Glutamatergic neuron (in vitro differentiated cells): ENCODE results near the gene CLSTN2. TPM values are rescaled to one million over a fixed set of nuclear protein-coding genes. Genes with fewer than 3 reads are reported as not detected.

Source experiments
- DNase-seq: peaks from one replicate; pipeline ENCODE4 v3.0.0; 2022
- H3K27ac Mint-ChIP-seq: one replicate; pipeline ENCODE4 v1.8.0; 2020; ENCODE audit warnings: mild to moderate bottlenecking, mixed read lengths, inconsistent platforms; ENCODE audit not compliant: unreplicated experiment
- H3K27me3 Mint-ChIP-seq: one replicate; pipeline ENCODE4 v1.8.0; 2020; ENCODE audit warnings: mild to moderate bottlenecking, moderate library complexity, mixed read lengths, inconsistent platforms; ENCODE audit not compliant: unreplicated experiment
- H3K36me3 Mint-ChIP-seq: one replicate; pipeline ENCODE4 v1.8.0; 2020; ENCODE audit warnings: mild to moderate bottlenecking, mixed read lengths, inconsistent platforms; ENCODE audit not compliant: unreplicated experiment
- H3K4me1 Mint-ChIP-seq: one replicate; pipeline ENCODE4 v1.8.0; 2020; ENCODE audit warnings: mild to moderate bottlenecking, low read depth, mixed read lengths, inconsistent platforms; ENCODE audit not compliant: unreplicated experiment
- H3K4me3 Mint-ChIP-seq: one replicate; pipeline ENCODE4 v1.8.0; 2020; ENCODE audit warnings: mild to moderate bottlenecking, mixed read lengths, inconsistent platforms; ENCODE audit not compliant: unreplicated experiment
- H3K9me3 Mint-ChIP-seq: one replicate; pipeline ENCODE4 v1.8.0; 2020; ENCODE audit warnings: mild to moderate bottlenecking, moderate library complexity, mixed read lengths, inconsistent platforms; ENCODE audit not compliant: unreplicated experiment
- CTCF ChIP-seq: fragments of 200-600 bp; sonication (generic); IDR thresholded peaks from one replicate; pipeline ENCODE4 v1.5.0; 2021; ENCODE audit not compliant: partially characterized antibody, unreplicated experiment
- total RNA-seq: library from RNA; stranded (reverse); fragmentation: NEBNext Ultra II Directional; extraction: Animal tissue kit (Norgen Biotek cat#: 25700); gene quantifications from one replicate; pipeline ENCODE4 v1.2.1, GENCODE V29; 2021; ENCODE audit not compliant: unreplicated experiment

The CLSTN2 gene
- total RNA-seq, 1 donor from 2014 or later = 3.1 TPM

GRCh38 chr3:140103986-140104645 is 169.1 kb downstream of the CLSTN2 start:
- H3K36me3 Mint-ChIP-seq = no peaks in the 10 kb centered on the region

GRCh38 chr3:140113996-140114788 is 179.2 kb downstream of the CLSTN2 start:
- no peak for DNase-seq
- no peaks in the 10 kb centered on the region for H3K9me3 Mint-ChIP-seq
- H3K27me3 Mint-ChIP-seq = no peaks in the 10 kb centered on the region
- H3K27ac Mint-ChIP-seq = no peak overlapping the region
- H3K36me3 Mint-ChIP-seq = no peaks in the 10 kb centered on the region
- no peak for TF ChIP-seq CTCF
- no peaks in the 10 kb centered on the region for H3K4me1 Mint-ChIP-seq
- no peak overlapping the region for H3K4me3 Mint-ChIP-seq

More at GRCh38 chr3:140103986-140104645, 169.1 kb downstream of the CLSTN2 start:
- H3K4me1 Mint-ChIP-seq = no peaks in the 10 kb centered on the region
- no peak overlapping the region for H3K4me3 Mint-ChIP-seq
- no peaks in the 10 kb centered on the region for H3K27me3 Mint-ChIP-seq
- no peaks in the 10 kb centered on the region for H3K9me3 Mint-ChIP-seq
- no peak for DNase-seq
- H3K27ac Mint-ChIP-seq = no peak overlapping the region
- no peak for TF ChIP-seq CTCF

- no peaks in the 10 kb centered on the region for H3K27me3 Mint-ChIP-seq
- H3K9me3 Mint-ChIP-seq = no peaks in the 10 kb centered on the region
- no peak overlapping the region for H3K27ac Mint-ChIP-seq
- no peak for DNase-seq
- no peaks in the 10 kb centered on the region for H3K4me1 Mint-ChIP-seq
- H3K36me3 Mint-ChIP-seq = no peaks in the 10 kb centered on the region
- H3K4me3 Mint-ChIP-seq = no peak overlapping the region
- no peak for TF ChIP-seq CTCF
These were observed 179.8 kb downstream of the CLSTN2 start for GRCh38 chr3:140114789-140115080.

- no peak for TF ChIP-seq CTCF
- DNase-seq = no peak
- Mint-ChIP-seq H3K4me1 (no peaks in the 10 kb centered on the region), H3K36me3 (no peaks in the 10 kb centered on the region), H3K27ac (no peak overlapping the region), H3K9me3 (no peaks in the 10 kb centered on the region), H3K27me3 (no peaks in the 10 kb centered on the region), H3K4me3 (no peak overlapping the region)
These were observed 182.1 kb downstream of the CLSTN2 start for GRCh38 chr3:140117096-140117526.

- Mint-ChIP-seq H3K4me3 (no peak overlapping the region), H3K27ac (no peak overlapping the region), H3K36me3 (no peaks in the 10 kb centered on the region), H3K9me3 (no peaks in the 10 kb centered on the region), H3K4me1 (no peaks in the 10 kb centered on the region), H3K27me3 (no peaks in the 10 kb centered on the region)
- TF ChIP-seq CTCF = no peak
- no peak for DNase-seq
These were observed 187.2 kb downstream of the CLSTN2 start for GRCh38 chr3:140122183-140122582.
